ENCODE results near the gene COL23A1.

The COL23A1 gene

DNA sequence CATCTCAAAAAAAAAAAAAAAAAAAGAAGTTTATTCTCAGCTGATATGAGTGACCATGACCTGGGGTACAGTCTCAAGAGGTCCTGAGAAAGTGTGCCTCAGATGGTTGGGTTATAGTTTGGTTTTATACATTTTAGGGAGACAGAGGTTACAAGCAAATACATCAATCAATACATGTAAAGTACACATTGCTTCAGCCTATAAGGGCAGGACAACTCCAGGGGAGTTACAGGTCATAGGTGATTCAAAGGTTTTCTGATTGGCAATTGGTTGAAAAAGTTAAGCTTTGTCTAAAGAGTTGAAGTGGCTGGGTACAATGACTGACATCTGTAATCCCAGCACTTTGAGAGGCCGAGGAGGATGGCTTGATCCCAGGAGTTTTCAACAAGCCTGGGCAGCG lies 400.8 kb downstream of the COL23A1 start:
- no peak for DNase-seq (ENCODE audit: low spot score)

Measured in HuH-7.5 (cell line).